Skeletal muscle cell (primary cell): Measurements from ENCODE around the gene PTTG2.

ENCODE experiments used
- DNase-seq: peaks from one replicate; pipeline ENCODE4 v3.0.0-alpha.2; 2010; ENCODE audit warnings: low read depth
- H3K4me3 ChIP-seq: 2 replicates; pipeline ENCODE4 v1.5.1; 2011; ENCODE audit warnings: low read depth, mild to moderate bottlenecking, control low read depth, low read length, moderate library complexity

The PTTG2 gene

DNA sequence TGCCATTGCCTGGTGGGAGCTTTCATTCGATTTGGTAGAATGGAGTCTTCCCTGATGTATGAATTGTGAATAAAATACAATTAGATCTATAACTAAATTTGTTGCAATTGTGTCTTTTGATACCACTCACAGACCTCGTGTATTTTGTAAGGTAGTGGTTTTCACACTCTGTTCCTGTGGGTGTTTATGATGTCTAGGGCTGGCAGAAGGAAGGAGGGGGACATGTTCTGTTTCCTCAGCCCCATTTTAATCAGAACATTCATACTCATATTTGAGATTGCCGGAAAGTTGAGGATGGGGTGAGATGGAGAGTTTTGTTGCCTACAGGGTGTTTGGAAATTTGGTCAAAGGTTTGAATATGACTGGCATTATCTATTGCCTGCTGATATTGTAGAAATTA, 42.9 kb downstream of the PTTG2 start:
- no peak for DNase-seq
- H3K4me3 ChIP-seq = no peak overlapping the region

DNA sequence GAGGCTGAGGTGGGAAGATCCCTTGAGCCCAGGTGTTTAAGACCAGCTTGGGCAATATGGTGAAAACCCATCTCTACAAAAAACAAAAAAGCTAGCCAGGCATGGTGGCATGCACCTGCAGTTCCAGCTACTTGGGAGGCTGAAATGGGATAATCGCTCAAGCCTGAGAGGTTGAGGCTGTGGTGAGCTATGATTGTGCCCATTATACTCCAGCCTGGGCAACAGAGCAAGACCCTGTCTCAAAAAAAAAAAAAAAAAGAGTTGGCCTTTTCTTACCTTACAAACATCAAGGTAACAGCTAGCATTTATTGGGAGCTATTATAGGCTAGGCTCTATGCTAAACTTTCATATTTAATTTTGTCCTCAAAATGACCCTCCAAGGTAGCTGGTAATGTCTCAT, 43.4 kb downstream of the PTTG2 start:
- H3K4me3 ChIP-seq = no peak overlapping the region
- no peak for DNase-seq

DNA sequence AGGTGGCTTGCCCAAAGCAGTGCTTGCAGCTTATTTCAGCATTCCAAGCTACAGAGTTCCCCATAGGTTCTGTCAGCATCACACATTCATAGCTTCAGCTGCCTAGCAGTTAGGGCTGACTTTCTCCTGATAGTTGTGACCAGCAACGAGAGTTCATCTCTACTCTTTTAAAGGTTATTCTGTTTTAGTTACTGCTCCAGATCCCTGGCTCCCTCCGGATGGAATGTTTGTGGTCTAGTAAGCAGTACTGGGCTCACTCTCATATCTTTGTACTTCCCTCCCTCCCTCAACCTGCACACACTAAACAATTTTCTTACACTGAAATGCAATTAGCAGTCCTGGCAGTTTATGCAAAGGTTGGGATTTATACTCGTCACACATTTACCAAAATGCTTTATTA, 43.9 kb downstream of the PTTG2 start:
- no peak overlapping the region for H3K4me3 ChIP-seq
- DNase-seq = no peak

- DNase-seq = no peak
- H3K4me3 ChIP-seq = no peak overlapping the region
Observed at GRCh38 chr4:38004887-38005286, 44.7 kb downstream of the PTTG2 start.

DNA sequence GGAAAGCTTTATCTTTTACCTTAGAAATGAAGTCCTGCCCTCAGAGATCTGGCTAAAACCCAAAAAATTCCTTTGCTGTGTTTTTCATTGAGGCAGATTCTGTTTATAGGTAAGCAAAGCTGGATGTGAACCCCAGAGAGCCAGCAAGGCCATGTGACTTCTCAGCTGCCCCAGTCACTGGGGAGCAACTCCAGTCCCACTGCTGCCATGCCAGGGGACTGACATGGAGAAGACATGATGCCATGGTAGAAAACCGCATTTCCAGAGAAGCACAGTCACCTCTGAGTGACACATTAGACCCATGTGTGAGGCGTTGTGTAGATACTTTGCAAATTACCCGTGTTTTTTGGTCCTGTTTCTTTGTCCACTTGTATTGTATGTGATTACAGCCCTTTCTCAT, 45.4 kb downstream of the PTTG2 start:
- no peak overlapping the region for H3K4me3 ChIP-seq
- DNase-seq = no peak

DNA sequence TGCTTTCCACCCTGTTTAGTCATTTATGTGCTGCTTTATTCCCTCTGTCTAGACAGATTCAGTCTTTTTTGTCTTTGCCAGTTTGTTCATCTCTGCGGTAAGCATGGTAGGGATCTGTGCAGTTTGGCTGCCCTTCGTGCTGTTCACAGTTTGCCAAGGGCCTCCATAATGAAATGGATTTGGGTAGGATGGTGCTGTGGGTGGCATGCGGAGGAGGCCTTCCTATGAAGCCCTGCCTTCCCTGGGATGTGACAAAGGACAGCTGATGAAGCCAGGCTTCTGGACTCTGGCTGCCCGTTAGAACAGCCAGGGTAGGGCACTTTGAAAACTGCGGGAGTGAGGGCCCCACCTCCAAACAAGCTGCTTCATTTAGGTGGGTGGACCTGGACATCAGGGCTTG, 47.4 kb downstream of the PTTG2 start:
- no peak for DNase-seq
- H3K4me3 ChIP-seq = no peak overlapping the region

DNA sequence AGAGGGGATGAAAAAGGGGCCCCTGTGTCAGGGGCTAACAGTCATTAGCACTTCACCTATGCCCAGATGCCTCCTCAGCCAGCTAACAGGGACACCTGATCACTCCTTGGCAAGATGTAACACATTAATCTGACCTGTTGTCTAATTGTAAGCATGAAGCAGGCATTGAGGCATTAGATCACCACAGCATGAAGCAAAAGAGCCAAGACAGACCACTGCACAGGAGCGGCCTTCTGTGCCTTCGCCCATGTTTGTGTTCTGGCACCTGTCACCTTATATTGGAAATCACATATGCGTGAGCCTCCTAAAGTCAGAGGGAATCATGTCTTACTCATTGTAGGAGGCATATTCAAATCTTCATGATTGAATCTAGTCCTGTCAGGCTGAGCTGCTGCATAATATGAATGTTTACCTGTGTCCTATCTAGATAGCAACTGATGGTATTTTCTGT, 48.4 kb downstream of the PTTG2 start:
- H3K4me3 ChIP-seq = no peak overlapping the region
- DNase-seq = no peak

GRCh38 chr4:38009421-38009820, 49.2 kb downstream of the PTTG2 start:
- H3K4me3 ChIP-seq = no peak overlapping the region

DNA sequence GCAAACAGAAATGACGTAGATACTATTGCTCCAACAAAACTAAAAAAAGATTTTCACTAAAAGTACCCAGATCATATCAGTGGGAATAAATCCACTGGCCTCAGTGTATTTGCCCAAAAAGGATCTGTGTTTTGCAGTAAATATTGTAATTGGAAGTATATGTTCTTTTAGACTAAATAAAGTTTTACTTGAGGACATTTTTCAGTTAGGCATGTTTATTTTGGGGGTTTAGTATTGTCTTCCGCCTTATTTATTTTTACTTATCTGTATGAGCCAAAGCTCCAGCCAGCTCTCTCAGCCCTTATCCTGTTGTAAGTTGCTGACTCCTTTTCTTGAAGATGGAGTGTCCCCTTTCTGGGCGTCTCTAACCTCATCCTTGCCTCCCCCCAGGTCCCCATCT, 49.8 kb downstream of the PTTG2 start:
- DNase-seq = no peak
- no peak overlapping the region for H3K4me3 ChIP-seq

More at GRCh38 chr4:38009421-38009820, 49.2 kb downstream of the PTTG2 start:
- no peak for DNase-seq
